CD4-positive, alpha-beta T cell treated with Interleukin-6 at 100 ng/mL for 8 hours (primary cell): Measurements from ENCODE around the gene NPM1.
A peak's percentile ranks its signal among the peaks of the same experiment; 100 is the strongest.
"Not testable (repeated sequence)": the region's sequence is repeated elsewhere in the genome, so short reads cannot be mapped to it uniquely, and the experiment has no call there.

Source experiments
- DNase-seq: peaks from one replicate; pipeline ENCODE4 v3.0.0-alpha.2; 2020; ENCODE audit warnings: mixed read lengths, low spot score

NPM1 gene

DNA sequence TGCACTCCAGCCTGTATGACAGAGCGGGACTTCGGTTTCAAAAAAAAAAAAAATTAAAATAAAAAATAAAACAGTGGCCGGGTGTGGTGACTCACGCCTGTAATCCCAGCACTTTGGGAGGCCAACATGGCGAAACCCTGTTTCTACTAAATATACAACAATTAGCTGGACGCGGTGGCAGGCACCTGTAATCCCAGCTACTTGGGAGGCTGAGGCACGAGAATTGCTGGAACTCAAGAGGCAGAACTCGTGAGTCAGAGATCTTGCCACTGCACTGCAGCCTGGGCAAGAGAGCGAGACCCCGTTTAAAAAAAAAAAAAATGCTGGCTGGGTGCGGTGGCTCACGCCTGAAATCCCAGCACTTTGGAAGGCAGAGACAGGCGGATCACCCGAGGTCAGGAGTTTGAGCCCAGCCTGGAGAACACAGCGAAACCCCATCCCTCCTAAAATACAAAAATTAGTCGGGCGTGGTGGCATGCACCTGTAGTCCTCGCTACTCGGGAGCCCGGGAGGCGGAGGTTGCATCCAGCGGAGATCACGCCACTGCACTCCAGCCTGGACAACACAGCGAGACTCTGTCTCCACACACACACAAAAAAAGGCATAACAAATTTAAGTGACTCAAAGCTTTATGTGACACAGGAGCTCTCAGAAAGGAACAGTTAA, 1.5 kb upstream of the NPM1 start:
- DNase-seq: no peak

GRCh38 chr5:171386861-171387344, 746 bp upstream of the NPM1 start:
- no peak for DNase-seq

GRCh38 chr5:171387970-171388815, 544 bp downstream of the NPM1 start:
- peak; percentile 80 for DNase-seq

DNA sequence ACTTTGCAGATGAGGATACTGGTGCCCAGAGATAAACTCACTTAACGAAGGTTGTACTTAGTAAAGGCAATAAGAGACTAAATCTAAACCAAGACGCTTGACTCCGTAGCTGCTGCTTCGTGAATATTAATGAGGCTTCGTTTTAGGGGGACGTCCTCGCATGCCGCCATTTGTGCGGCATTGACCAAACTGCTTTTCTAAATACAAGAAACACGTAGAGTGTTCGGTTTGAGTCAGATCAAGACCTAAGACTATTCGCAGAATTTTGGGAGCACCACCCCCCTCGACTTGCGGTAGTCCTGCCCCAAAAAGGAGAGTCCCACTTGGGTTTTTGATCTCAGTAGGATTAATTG, 1.1 kb downstream of the NPM1 start:
- no peak for DNase-seq

DNA sequence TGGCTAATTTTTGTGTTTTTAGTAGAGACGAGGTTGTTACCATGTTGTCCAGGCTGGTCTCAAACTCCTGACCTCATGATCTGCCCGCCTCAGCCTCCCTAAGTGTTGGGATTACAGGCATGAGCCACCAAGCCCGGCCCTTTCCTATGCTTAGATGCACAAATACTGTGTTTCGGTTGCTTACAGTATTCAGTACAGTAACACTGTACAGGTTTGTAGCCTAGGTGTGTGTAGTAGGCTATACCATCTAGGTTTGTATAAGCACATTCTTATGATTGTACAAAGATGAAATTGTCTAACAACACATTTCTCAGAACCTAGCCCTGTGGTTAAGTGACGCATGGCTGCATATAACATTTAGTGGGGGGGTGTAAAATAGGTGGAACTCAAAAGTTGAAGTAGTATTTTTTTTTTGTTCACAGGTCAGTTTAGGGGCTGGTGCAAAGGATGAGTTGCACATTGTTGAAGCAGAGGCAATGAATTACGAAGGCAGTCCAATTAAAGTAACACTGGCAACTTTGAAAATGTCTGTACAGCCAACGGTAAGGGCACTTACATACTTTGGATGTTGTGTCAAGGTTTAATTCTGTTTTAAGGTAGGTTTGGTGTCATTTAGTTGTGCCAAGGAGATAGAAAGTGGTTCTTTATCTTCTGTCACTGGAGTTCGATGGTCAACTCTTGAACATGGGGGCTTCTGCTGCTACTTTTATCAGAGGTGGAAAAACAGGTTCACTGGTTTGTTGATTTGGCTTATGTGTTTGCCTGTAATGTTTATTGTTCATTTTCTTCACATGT, 3.4 kb downstream of the NPM1 start:
- DNase-seq: no peak

DNA sequence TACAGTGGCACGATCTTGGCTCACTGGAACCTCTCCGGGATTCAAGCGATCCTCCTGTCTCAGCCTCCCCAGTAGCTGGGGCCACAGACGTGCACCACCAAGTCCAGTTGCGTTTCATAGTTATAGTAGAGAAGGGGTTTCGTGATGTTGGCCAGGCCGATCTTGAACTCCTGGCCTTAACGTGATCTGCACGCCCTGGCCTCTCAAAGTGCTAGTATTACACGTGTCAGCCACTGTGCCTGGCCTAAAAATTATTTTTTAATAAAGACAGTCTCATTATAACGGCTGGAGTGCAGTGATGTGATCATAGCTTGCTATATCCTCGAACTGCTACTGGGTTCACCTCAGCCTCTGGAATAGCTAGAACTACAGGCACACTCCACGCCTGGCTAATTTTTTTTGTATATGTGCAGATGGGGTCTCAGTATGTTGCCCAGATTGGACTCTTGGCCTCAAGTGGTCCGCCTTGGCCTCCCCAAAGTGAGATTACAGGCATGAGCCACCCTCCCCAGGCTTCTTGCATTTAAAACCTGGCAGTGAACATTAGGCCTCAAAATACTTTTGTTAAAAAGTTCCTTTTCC, 4.4 kb downstream of the NPM1 start:
- DNase-seq: no peak

DNA sequence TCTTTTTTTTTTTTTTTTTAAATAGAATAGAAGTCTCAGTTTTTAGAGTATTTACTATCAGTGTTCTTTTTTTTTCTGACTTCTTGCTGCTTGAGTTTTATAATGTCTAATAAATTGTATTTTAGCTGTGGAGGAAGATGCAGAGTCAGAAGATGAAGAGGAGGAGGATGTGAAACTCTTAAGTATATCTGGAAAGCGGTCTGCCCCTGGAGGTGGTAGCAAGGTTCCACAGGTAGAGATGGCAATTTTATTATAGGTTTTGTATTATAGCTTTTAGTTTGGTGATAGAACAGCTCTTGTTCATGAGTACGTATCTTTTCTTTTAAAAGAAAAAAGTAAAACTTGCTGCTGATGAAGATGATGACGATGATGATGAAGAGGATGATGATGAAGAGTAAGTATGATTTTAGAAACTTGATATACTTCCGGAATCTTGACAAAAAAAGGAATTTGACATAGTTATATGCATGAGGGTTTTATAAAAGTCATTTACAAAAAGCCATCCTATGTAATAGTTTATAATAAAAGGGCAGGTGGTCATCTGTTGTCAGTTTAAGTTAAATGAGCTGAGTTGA, 5.0 kb downstream of the NPM1 start:
- DNase-seq: no peak

DNA sequence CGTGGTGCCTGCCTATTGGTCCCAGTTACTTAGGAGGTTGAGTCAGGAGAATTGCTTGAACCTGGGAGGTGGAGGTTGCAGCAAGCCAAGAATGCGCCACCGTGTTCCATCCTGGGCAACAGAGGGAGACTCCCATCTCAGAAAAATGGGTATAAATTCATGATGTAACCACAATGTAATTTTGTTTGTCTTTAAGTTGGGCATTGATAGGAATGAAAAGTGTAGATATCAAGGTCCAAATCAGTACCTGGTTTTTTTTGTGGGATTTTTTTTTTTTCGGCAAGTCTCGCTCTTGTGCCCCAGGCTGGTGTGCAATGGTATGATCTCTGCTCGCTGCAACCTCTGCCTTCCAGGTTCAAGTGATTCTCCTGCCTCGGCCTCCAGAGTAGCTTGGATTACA, 7.4 kb downstream of the NPM1 start:
- no peak for DNase-seq

DNA sequence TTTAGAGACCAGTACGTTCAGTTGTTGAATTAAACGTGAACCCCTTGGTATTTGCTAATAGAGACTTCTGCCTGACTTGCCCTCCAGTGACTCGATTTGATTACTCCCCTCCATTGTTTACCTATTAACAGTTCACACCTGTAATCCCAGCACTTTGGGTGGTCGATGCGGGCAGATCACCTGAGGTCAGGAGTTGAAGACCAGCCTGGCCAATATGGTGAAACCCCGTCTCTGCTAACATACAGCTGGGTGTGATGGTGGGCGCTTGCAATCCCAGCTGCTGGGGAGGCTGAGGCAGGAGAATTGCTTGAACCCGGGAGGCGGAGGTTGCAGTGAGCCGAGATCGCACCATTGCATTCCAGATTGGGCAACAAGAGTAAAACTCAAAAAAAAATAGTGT, 8.9 kb downstream of the NPM1 start:
- not testable (repeated sequence) for DNase-seq

DNA sequence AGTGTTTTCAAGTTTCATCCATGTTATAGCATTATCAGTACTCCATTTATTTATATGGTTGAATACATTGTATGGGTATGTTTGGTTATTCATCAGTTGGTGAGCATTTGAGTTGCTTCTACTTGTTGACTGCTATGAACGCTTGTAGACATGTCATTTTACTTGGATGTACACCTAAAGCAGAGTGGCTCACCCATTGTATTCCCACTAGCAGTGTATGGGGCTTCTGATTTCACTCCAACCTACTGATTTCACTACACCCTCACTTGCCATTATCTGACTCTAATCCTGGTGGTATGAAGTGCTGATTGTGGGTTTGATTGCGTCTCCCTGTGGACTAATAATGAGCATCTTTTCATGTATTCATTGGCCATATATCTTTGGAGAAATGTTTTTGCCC, 9.5 kb downstream of the NPM1 start:
- no peak for DNase-seq

DNA sequence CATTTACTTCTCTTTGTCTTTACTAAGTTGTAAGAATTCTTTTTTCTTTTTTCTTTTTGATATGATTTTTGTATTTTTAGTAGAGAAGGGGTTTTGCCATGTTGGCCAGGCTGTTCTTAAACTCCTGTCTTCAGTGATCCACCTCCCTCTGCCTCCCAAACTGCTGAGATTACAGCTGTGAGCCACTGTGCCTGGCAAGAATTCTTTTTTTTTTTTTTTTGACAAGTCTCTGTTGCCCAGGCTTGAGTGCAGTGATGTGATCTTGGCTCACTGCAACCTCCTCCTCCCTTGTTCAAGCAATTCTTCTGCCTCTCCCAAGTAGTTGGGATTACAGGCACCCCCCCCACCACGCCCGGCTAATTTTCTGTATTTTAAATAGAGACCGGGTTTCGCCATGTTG, 9.9 kb downstream of the NPM1 start:
- DNase-seq: no peak

DNA sequence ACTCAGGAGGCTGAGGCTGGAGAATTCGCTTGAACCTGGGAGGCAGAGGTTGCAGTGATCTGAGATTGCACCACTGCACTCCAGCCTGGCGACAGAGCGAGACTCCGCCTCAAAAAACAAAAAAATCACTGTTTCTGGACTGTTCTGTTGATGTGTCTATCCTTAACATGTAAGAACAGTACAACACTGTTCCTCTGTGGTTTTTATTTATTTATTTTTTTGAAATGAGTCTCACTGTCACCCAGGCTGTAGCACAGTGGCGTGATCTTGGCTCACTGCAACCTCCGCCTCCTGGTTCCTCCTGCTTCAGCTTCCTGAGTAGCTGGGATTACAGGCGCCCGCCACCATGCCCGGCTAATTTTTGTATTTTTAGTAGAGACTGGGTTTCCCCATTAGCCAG, 11.0 kb downstream of the NPM1 start:
- not testable (repeated sequence) for DNase-seq

- no peak for DNase-seq
These were observed 12.5 kb downstream of the NPM1 start for GRCh38 chr5:171400169-171400568.

DNA sequence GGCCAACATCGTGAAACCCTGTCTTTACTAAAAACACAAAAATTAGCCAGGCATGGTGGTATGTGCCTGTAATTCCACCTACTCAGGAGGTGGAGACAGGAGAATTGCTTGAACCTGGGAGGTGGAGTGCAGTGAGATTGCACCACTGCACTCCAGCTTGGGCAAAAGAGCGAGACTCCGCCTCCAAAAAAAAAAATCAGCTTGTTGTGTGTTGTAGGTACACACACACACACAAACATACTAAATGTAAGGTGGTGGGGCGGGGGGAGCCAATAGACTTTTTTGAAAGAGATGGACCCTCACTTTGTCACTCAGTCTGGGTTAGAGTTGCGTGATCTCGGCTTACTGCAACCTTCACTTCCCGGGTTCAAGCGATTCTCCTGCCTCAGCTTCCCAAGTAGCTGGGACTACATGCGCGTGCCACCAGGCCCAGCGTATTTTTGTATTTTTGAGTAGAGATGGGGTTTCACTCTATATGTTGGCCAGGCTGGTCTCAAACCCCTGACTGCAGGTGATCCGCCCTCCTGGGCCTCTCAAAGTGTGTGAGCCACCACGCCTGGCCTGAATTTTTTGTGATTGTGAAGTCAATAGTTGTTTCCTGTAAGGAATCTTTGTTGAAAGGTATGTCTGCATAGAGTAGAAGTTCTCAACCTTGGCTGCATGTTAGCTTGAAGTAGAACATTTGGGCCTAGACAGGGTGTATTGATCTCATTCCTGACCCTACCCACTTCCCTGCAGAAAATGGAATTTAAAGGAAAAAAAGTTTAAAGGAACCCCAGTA, 13.7 kb downstream of the NPM1 start:
- DNase-seq: no peak

DNA sequence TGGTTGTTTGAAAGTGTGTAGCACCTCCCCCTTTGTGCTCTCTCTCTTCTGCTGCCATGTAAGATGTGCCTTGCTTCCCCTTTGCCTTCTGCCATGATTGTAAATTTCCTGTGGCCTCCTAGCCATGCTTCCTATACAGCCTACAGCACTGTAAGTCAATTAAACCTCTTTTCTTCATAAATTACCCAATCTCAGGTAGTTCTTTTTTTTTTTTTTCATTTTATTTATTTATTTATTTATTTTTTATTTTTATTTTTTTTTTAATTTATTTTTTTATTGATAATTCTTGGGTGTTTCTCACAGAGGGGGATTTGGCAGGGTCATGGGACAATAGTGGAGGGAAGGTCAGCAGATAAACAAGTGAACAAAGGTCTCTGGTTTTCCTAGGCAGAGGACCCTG, 15.1 kb downstream of the NPM1 start:
- DNase-seq: not testable (repeated sequence)

- no peak for DNase-seq
These were observed 18.0 kb downstream of the NPM1 start for GRCh38 chr5:171405615-171406014.

- DNase-seq: no peak
These were observed 19.6 kb downstream of the NPM1 start for GRCh38 chr5:171407234-171407633.

DNA sequence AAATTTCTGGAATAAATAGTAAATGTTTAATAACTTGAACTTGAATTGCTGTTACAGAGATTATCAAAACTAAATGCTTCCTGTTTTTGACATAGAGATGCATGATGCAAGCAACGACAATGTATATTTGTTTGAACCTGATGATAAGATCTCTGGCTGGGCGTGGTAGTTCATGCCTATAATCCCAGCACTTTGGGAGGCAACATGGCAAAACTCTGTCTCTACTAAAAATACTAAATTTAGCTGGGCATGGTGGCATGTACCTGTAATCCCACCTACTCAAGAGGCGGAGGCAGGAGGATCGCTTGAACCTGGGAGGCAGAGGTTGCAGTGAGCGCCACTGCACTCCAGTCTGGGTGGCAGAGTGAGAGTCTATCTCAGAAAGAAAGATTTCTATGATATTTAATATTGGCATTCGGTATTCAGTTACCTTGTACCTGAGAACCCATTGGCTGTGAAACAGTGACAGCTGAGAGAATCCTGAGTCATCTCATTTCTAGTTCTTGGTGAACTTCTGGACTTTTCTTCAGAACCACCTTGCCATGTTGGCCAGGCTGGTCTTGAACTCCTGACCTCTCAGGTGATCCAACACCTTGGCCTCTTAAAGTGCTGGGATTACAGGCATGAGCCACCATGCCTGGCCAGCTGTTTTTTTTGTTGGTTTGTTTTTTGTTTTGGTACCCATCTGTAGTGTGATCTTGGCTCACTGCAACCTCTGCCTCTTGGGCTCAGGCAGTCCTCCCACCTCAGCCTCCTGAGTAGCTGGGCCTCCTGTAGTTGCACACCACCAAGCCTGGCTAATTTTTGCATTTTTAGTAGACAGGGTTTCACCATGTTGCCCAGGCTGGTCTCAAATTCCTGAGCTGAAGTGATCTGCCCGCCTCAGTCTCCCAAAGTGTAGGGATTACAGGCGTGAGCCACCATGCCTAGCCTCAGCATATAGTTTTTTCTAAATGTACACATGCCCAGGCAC, 21.8 kb downstream of the NPM1 start:
- no peak for DNase-seq

GRCh38 chr5:171410181-171410580, 22.5 kb downstream of the NPM1 start:
- DNase-seq: no peak

DNA sequence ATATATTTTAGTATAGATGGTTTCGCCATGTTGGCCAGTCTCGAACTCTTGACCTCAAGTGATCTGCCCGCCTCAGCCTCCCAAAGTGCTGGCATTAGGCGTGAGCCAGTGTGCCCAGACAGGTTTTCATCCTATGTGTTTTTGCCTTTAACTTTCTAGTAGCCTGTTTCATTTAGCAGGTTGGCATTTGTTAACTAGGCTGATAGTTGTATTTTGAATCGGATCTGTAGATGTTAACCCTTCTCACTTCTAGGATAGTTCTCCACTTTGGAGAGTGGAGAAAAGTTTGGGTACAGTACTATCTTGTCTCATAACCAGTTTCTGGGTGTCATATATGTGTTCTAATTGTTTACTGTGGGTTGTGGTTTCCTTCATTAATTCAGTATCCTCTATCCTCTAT, 24.5 kb downstream of the NPM1 start:
- DNase-seq: no peak
